AG04450 (cell line): ENCODE results near the gene TRAF7. TPM values are rescaled to one million over a fixed set of nuclear protein-coding genes. Genes with fewer than 3 reads are reported as not detected.

Experiments
- CTCF ChIA-PET: fragments of 300-600, 350-600 bp; formaldehyde crosslinking; extraction: SDS; loops from one replicate; lab custom pipeline; 2022; ENCODE audit warnings: antibody characterized with exemption, inconsistent platforms; lab: Charles Lee
- POLR2A ChIA-PET: fragments of 350-600 bp; formaldehyde crosslinking; extraction: SDS; loops from one replicate; lab custom pipeline; 2021; ENCODE audit warnings: antibody characterized with exemption, inconsistent platforms; lab: Yijun Ruan, JAX
- DNase-seq: peaks from one replicate; pipeline ENCODE4 v3.0.0-alpha.2; 2011; ENCODE audit warnings: low read depth, low spot score
- H3K27ac ChIP-seq: one replicate; pipeline ENCODE4 v1.5.1; 2012; ENCODE audit warnings: low read depth, low read length, control low read depth
- H3K27me3 ChIP-seq: one replicate; pipeline ENCODE4 v1.6.0; 2012; ENCODE audit warnings: low read length; ENCODE audit not compliant: control insufficient read depth, insufficient read depth
- H3K4me3 ChIP-seq: 2 replicates; pipeline ENCODE4 v1.5.1; 2011; ENCODE audit warnings: mild to moderate bottlenecking, low read depth, low read length, control low read depth
- H3K9me3 ChIP-seq: 2 replicates; pipeline ENCODE4 v1.5.1; 2012; ENCODE audit warnings: low read length; ENCODE audit not compliant: control insufficient read depth, insufficient read depth
- CTCF ChIP-seq: IDR thresholded peaks from 2 replicates; pipeline ENCODE4 v1.5.1; 2011; ENCODE audit warnings: low read depth, low read length, control low read depth, inconsistent platforms
- polyA plus RNA-seq: library from polyadenylated mRNA; depleted of rRNA; stranded (reverse); fragments of >200 nt; gene quantifications from 2 replicates; pipeline ENCODE4 v1.2.3, GENCODE V29; 2011

The TRAF7 gene
- polyA plus RNA-seq, 1 experiment, result 35.2 TPM

DNA sequence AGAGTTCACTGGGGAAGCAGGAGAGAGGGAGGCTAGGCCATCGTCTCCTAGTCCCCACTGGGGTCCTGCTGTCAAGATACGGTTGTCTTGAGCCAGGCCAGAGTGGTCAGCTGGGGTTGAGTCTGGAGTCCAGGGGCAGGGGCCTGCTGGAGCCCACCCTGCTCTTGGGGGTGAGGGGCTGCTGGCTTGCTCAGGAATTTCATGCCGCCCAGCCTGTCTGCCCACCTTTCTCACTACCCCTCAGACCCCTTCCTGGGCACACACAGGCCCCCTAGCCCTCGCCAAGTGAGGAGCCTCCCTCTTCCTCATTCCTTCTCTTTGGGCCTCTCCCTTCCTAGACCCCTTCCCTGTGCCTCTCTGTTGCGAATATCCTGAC lies 1.3 kb downstream of the TRAF7 start:
- Histone ChIP-seq H3K27me3 (no peaks in the 10 kb centered on the region), H3K9me3 (no peaks in the 10 kb centered on the region; the same call in 1 of the 2 replicates), H3K4me3 (peak overlapping the region; percentile 90), H3K27ac (peak overlapping the region; percentile 21)
- ChIA-PET POLR2A (interaction anchor here (1.1 to 2.1 kb wide), 2 partner anchors 9 to 16 kb away, joined by 3 to 13 read pairs; no protein-coding TSS in a partner anchor), CTCF (no interaction called here)
- DNase-seq, result no peak
- no peak for TF ChIP-seq CTCF

- no peak for DNase-seq
- no peak for TF ChIP-seq CTCF
- peak overlapping the region; percentile 90 for H3K4me3 ChIP-seq
- POLR2A ChIA-PET, result interaction anchor here (0.7 kb wide), 1 partner anchor 37 kb away, joined by 7 read pairs; no protein-coding TSS in a partner anchor
- no peaks in the 10 kb centered on the region for H3K27me3 ChIP-seq
- H3K9me3 ChIP-seq, result no peaks in the 10 kb centered on the region; the same call in 1 of the 2 replicates
- H3K27ac ChIP-seq, result peak overlapping the region; percentile 31
- CTCF ChIA-PET, result no interaction called here
Measured at GRCh38 chr16:2157480-2158261, 2.1 kb downstream of the TRAF7 start.

DNA sequence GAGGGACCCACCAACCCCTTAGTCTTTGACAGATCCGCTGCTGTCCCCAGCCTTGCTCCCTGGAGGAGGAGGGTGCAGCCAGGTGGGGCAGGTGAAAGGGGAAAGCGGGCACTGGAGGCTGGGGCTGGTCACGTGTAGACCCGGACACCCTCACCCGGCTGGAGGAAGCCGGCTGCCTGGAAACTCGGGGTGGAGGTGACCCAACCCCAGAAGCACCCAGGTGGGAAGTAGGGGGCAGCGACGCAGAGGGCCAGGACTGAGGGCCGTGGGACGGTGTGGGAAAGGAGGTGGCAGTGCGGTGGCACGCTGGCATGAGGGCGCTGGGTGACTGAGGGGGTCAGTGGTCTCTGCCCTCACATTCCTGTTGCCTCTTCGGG lies 2.7 kb downstream of the TRAF7 start:
- POLR2A ChIA-PET, result interaction anchor here (0.7 kb wide), 1 partner anchor 36 kb away, joined by 7 read pairs; no protein-coding TSS in a partner anchor
- no peak for TF ChIP-seq CTCF
- H3K27me3 ChIP-seq, result no peaks in the 10 kb centered on the region
- CTCF ChIA-PET, result no interaction called here
- H3K27ac ChIP-seq, result peak overlapping the region; percentile 31
- DNase-seq, result no peak
- H3K4me3 ChIP-seq, result no peak overlapping the region
- H3K9me3 ChIP-seq, result peaks cover 1% of the 10 kb centered on the region; the same call in 1 of the 2 replicates

- peak overlapping the region; percentile 32; the same call in 1 of the 2 replicates for H3K4me3 ChIP-seq
- DNase-seq, result no peak
- CTCF ChIA-PET, result interaction anchor here (0.6 kb wide), 1 partner anchor 19 kb away, joined by 3 read pairs; no protein-coding TSS in a partner anchor
Measured at GRCh38 chr16:2159175-2159838, 3.7 kb downstream of the TRAF7 start.

More at GRCh38 chr16:2159175-2159838, 3.7 kb downstream of the TRAF7 start:
- Histone ChIP-seq H3K27me3 (no peaks in the 10 kb centered on the region), H3K27ac (peak overlapping the region; percentile 65), H3K9me3 (peaks cover 12% of the 10 kb centered on the region)
- POLR2A ChIA-PET, result no interaction called here
- TF ChIP-seq CTCF, result no peak
